HG02852 (cell line): ENCODE data around the gene GOLGA2.

Source experiments
- ATAC-seq: cut with Tn5 transposase; IDR thresholded peaks from one replicate; pipeline ENCODE4 v1.9.1; 2021; ENCODE audit warnings: mild to moderate bottlenecking, moderate library complexity; ENCODE audit not compliant: unreplicated experiment

GOLGA2 gene

GRCh38 chr9:128275198-128276007 is at the start of gene GOLGA2:
GOLGA2 (minus strand) TSS chr9:128276007; CDS start chr9:128275976, 31 bp downstream.
- peak; percentile 51 for ATAC-seq

- ATAC-seq, result no peak
These were observed 48.6 kb upstream of the GOLGA2 start for GRCh38 chr9:128324401-128324800.

GRCh38 chr9:128323791-128324190 is 48.0 kb upstream of the GOLGA2 start:
- no peak for ATAC-seq

DNA sequence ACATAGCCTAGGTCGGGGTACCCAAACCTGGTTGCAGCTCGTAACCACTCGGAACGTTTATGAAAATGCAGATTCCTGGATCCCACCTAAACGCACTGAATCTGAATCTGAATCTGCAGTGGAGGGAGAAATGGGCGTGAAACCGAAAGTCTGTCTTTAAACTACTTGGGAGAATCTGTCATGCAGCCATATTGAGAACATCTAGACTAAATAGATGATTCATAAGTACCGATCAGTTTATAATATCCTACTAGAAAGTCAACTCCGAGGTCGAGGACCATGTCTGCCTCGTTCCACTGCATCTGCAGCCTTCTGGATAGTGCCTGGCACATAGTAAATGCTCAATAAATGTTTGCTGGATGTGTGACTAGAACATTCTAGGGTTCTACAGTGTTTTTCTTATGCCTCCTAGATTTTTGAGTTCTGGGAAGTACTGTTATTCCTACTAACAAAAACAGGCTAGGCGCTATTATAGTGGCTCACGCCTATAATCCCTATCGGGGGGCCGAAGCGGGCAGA is 47.5 kb upstream of the GOLGA2 start:
- ATAC-seq, result no peak

GRCh38 chr9:128322404-128323211 is 46.8 kb upstream of the GOLGA2 start, which contains the start of the genes COQ4 and TRUB2:
COQ4 (plus strand) TSS chr9:128322839; CDS start chr9:128322859, 20 bp downstream.
TRUB2 (minus strand) TSS chr9:128322447; CDS start chr9:128322408, 39 bp downstream.
- peak; percentile 78 for ATAC-seq

- no peak for ATAC-seq
These were observed 46.1 kb upstream of the GOLGA2 start for GRCh38 chr9:128321879-128322403.

DNA sequence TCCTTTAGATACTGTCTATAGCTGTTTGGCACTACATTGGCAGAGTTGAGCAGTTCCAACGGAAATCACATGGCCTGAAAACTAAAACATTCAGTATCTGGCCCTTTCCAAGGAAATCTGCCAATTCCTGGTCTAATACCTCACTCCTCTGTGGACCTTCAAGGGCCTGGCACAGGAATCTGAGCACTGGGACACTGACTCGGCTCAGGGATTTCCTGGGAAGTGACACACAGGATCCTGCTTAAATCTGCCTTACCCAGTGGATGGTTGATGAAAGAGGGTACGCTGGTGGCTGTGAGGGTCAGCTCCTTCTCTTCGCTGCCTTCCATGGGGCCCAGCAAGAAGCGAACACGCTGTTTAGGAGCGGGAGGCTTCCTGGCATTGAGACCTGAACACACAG is 45.5 kb upstream of the GOLGA2 start:
- no peak for ATAC-seq

DNA sequence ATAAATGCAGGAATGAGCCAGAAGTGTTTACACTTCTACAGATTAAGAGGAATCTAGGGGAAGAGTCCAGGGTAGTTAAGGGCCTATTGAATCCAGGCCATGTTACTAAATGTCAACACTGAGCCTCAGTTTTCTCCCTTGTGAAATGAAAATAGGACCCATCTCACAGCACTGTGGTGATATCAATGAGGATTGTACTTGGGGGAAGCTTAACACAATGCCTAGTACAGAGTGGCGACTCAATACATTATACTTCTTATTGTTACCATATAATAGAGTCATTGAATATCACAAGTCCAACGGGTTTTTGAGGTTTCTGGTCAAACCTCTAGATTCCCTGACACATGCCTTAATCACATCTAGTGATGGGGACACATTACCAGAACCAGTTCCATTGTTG is 41.8 kb upstream of the GOLGA2 start:
- no peak for ATAC-seq

- ATAC-seq, result no peak
These were observed 40.6 kb upstream of the GOLGA2 start for GRCh38 chr9:128316421-128316820.

GRCh38 chr9:128314697-128315096 is 38.9 kb upstream of the GOLGA2 start:
- no peak for ATAC-seq

DNA sequence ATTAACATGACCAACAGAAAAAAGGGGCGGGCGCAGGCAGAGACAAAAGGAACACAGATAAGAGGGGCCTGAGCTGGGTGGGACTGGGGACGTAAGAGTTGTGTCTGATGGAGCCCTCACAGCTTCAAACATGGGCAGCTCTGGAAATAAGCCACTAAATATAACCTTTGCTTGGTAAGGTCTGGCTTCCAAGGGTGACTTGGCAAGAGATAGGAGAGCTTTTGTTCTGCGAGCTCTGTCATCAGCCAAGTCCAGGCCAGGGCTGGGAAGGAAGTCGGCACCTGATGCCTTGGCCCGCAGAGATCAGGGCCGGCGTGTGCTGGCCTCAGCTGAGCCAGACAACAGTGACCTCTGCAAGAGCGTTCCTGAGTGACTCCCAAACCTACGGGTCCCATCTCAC is 34.7 kb upstream of the GOLGA2 start:
- no peak for ATAC-seq

- ATAC-seq, result no peak
These were observed 33.7 kb upstream of the GOLGA2 start for GRCh38 chr9:128309551-128309950.

GRCh38 chr9:128304971-128305288 is 29.1 kb upstream of the GOLGA2 start:
- ATAC-seq, result no peak

GRCh38 chr9:128304136-128304970 is 28.5 kb upstream of the GOLGA2 start:
- ATAC-seq, result no peak

GRCh38 chr9:128298535-128299482 is 23.0 kb upstream of the GOLGA2 start:
- no peak for ATAC-seq

DNA sequence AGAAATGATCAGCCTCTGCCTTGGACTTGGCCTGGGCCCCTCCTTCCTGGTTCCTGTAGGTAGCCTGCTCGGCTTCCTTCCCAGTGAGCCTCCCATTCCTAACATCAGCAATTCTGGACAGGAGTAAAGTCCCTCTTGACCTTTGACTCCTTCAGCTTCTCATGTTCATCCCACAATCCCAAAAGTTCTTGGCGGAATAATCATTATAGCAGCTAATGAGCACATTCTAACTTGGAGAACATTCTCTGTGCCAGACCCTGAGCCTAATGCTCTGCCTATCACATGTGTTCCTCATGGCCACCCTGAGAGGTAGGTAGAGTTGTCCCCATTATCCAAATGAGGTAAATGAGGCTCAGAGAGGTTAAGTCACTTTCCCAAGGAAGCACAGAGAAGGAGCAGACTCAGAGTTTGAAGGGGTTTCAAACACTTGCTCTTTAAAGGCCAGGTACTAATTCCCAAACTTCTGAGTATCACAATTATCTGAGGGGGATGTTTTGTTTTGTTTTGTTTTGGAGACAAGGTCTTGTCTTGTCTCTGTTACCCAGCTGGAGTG is 21.5 kb upstream of the GOLGA2 start:
- no peak for ATAC-seq

GRCh38 chr9:128296340-128297220 is 20.8 kb upstream of the GOLGA2 start:
- no peak for ATAC-seq

DNA sequence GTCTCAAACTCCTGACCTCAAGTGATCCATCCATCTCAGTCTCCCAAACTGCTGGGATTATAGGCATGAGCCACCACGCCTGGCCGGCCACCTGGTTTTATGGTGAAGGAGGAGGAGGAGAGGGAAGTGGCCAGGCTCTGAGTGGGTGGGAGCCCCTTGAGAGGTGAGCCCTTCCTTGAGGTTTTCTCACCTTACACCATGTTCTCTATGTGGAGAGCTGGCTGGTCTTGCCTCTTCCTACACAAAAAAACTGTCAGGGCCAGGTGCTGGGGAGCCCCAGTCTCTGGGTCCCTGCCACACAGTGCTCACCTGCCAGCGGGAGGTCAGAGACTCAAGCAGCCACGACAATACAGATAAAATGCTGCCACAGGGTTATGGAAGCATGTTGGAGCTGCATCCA is 18.3 kb upstream of the GOLGA2 start:
- no peak for ATAC-seq
